HCT116 (cell line): ENCODE results near the gene PLA2G7.
"Not testable (repeated sequence)": the region's sequence is repeated elsewhere in the genome, so short reads cannot be mapped to it uniquely, and the experiment has no call there.

ENCODE experiments used
- CTCF ChIP-seq, 3 experiments: fragments of 200-600 bp in 1 of 3; sonication (generic) in 1 of 3; IDR thresholded peaks in 2 of 3; conservative IDR thresholded peaks in 1 of 3; 2 replicates each; pipeline ENCODE4 v1.5.1; 2012 to 2017; ENCODE audit warnings: low read depth in 2 of 3, low read length in 2 of 3, antibody characterized with exemption in 1 of 3, borderline replicate concordance in 1 of 3, control low read depth in 1 of 3, mild to moderate bottlenecking in 1 of 3, mixed read lengths in 1 of 3, mixed run types in 1 of 3, moderate library complexity in 1 of 3; ENCODE audit not compliant: insufficient read depth in 1 of 3
- EZH2phosphoT487 ChIP-seq: fragments of 200-600 bp; IDR thresholded peaks from 2 replicates; pipeline ENCODE4 v1.6.1; 2018; ENCODE audit warnings: antibody characterized with exemption, borderline replicate concordance
- POLR2A ChIP-seq: IDR thresholded peaks from 2 replicates; pipeline ENCODE4 v1.7.0; 2011; ENCODE audit warnings: borderline replicate concordance; ENCODE audit not compliant: insufficient read depth, insufficient read length; ENCODE audit errors: extremely low read depth
- POLR2AphosphoS5 ChIP-seq: IDR thresholded peaks from 2 replicates; pipeline ENCODE4 v1.6.1; 2011; ENCODE audit warnings: mild to moderate bottlenecking, low read depth, low read length, moderate library complexity
- TCF7L2 ChIP-seq: IDR thresholded peaks from 2 replicates; pipeline ENCODE4 v1.7.0; 2011; ENCODE audit warnings: borderline replicate concordance, inconsistent platforms; ENCODE audit not compliant: insufficient read depth, insufficient read length; ENCODE audit errors: extremely low read depth
- TF ChIP-seq, protein P1 (sequence below): IDR thresholded peaks from 2 replicates; pipeline ENCODE4 v1.6.1; 2012
- TF ChIP-seq, protein P2 (sequence below): IDR thresholded peaks from 2 replicates; pipeline ENCODE4 v1.6.1; 2012

GRCh38 chr6:46744159-46744725, 9.1 kb upstream of the PLA2G7 start:
- not testable (repeated sequence) for TF ChIP-seq POLR2AphosphoS5; EZH2phosphoT487; TCF7L2; POLR2A; CTCF (IDR thresholded peaks at IDR 0.05 in 2 of 3, conservative IDR thresholded peaks at IDR 0.05 in 1 of 3; ENCODE audit: borderline replicate concordance in 1 of 3, insufficient read depth in 1 of 3, low read depth in 2 of 3, low read length in 2 of 3)
- TF ChIP-seq, protein P1, sequence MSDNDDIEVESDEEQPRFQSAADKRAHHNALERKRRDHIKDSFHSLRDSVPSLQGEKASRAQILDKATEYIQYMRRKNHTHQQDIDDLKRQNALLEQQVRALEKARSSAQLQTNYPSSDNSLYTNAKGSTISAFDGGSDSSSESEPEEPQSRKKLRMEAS, result not testable (repeated sequence)
- TF ChIP-seq, protein P2, sequence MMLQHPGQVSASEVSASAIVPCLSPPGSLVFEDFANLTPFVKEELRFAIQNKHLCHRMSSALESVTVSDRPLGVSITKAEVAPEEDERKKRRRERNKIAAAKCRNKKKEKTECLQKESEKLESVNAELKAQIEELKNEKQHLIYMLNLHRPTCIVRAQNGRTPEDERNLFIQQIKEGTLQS, result not testable (repeated sequence)
